ENCODE measurements around the gene HES5. TPM values are rescaled to one million over a fixed set of nuclear protein-coding genes. Genes with fewer than 3 reads are reported as not detected.

HES5 gene
- total and polyA plus RNA-seq, 10 of the 15 experiments (the other 5 are each of a cell fraction or from before 2014, with no cell fraction given): 0.12 to 0.15 TPM; not detected in 8

DNA sequence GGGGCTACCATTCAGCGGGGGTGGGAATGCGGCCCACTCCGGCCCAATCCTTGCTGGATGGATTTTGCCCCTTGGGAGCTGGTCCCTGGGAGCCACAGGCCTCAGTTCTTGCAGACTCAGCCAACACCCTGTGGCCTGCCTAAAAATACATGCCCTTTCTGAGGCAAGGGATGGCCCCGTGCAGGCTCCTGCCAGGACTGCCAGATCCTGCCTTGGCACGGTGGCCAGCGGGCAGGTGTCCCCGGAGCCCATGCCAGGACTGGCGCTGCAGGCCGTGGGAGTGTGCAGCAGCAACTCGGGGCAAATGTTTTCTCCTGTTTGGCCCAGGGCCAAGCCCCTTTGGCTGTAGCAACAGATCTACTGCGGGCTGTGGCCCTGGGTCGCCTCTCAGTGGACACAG is 2.0 kb downstream of the HES5 start (continued):
- TF ChIP-seq, protein P1, sequence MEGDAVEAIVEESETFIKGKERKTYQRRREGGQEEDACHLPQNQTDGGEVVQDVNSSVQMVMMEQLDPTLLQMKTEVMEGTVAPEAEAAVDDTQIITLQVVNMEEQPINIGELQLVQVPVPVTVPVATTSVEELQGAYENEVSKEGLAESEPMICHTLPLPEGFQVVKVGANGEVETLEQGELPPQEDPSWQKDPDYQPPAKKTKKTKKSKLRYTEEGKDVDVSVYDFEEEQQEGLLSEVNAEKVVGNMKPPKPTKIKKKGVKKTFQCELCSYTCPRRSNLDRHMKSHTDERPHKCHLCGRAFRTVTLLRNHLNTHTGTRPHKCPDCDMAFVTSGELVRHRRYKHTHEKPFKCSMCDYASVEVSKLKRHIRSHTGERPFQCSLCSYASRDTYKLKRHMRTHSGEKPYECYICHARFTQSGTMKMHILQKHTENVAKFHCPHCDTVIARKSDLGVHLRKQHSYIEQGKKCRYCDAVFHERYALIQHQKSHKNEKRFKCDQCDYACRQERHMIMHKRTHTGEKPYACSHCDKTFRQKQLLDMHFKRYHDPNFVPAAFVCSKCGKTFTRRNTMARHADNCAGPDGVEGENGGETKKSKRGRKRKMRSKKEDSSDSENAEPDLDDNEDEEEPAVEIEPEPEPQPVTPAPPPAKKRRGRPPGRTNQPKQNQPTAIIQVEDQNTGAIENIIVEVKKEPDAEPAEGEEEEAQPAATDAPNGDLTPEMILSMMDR (IDR thresholded peaks at IDR 0.05 in 2 of 3, conservative IDR thresholded peaks at IDR 0.05 in 1 of 3; ENCODE audit: control insufficient read depth in 2 of 3, extremely low read depth in 1 of 3, insufficient read depth in 1 of 3, low read depth in 3 of 3, low read length in 3 of 3): no peak

DNA sequence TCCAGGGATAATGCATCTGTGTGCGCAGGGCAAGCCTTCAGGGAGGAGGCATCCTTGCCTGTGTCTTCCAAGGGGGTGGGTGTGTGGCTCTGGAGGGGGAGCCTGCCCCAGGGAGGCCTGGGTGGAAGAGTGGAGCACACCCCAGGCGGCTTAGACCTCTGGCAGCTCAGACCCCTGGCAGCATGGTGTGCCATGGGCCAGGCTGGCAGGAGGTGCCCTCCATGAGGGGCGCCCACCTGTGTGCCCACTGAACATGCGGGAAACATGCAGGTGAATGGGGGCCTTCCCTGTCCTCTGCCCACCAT is 2.6 kb downstream of the HES5 start:
- no peaks in the 10 kb centered on the region; a peak in 1 of 4 replicates for H3K36me3 ChIP-seq (ENCODE audit: control insufficient read depth in 2 of 2, insufficient read depth in 2 of 2, low read length in 1 of 2)
- no peaks in the 10 kb centered on the region for H3K9me3 ChIP-seq (replicated peaks; ENCODE audit: control insufficient read depth, insufficient read depth, low read length)
- CTCF ChIA-PET: no interaction called here
- no peak overlapping the region for H3K4me3 ChIP-seq
- H3K79me2 ChIP-seq (ENCODE audit: control insufficient read depth, insufficient read depth, low read length): peaks cover 35% of the 10 kb centered on the region
- DNase-seq (ENCODE audit: low read depth, low spot score) (no peak), ATAC-seq (no peak), FAIRE-seq (no peak)
- peaks cover 25% of the 10 kb centered on the region for H3K4me1 ChIP-seq (ENCODE audit: control insufficient read depth, insufficient read depth, low read length)
- POLR2A ChIA-PET: interaction anchor here (1.5 to 1.8 kb wide), 2 partner anchors 17 to 18 kb away, joined by 4 to 5 read pairs; no protein-coding TSS in a partner anchor
- H4K20me1 ChIP-seq (ENCODE audit: control insufficient read depth, insufficient read depth): peaks cover 3% of the 10 kb centered on the region; the same call in 1 of the 2 replicates
- intact Hi-C loops (cut with micrococcal nuclease; ENCODE audit: unreplicated experiment) (no loop called here), in situ Hi-C loops (cut with MboI) (loop anchor here (10.0 kb wide), 1 partner anchor 323 kb away; no protein-coding TSS in a partner anchor)
- no peak overlapping the region for H3K27ac ChIP-seq (ENCODE audit: control insufficient read depth, insufficient read depth)
- 86% methylated on average over 4 of the region's 4 CpGs for WGBS (ENCODE audit: insufficient coverage, insufficient replicate concordance, low lambda C conversion rate, missing lambda C conversion rate)
- RAD21 ChIA-PET (ENCODE audit: unreplicated experiment): interaction anchor here (1.6 to 5.9 kb wide), 4 partner anchors 19 to 333 kb away, joined by 5 to 86 read pairs (median 11); partner anchors contain the start of genes FAAP20 and TNFRSF14
- BruUV-seq (replicated peaks): no TSS peak
- no peak overlapping the region for H3K4me2 ChIP-seq (ENCODE audit: control insufficient read depth, insufficient read depth)
- no peak overlapping the region for H3K9ac ChIP-seq (ENCODE audit: control insufficient read depth, insufficient read depth, low read length)
- no peak for TF ChIP-seq CHD1 (IDR thresholded peaks at IDR 0.05; ENCODE audit: low read depth, low read length)
- TF ChIP-seq, protein P2, sequence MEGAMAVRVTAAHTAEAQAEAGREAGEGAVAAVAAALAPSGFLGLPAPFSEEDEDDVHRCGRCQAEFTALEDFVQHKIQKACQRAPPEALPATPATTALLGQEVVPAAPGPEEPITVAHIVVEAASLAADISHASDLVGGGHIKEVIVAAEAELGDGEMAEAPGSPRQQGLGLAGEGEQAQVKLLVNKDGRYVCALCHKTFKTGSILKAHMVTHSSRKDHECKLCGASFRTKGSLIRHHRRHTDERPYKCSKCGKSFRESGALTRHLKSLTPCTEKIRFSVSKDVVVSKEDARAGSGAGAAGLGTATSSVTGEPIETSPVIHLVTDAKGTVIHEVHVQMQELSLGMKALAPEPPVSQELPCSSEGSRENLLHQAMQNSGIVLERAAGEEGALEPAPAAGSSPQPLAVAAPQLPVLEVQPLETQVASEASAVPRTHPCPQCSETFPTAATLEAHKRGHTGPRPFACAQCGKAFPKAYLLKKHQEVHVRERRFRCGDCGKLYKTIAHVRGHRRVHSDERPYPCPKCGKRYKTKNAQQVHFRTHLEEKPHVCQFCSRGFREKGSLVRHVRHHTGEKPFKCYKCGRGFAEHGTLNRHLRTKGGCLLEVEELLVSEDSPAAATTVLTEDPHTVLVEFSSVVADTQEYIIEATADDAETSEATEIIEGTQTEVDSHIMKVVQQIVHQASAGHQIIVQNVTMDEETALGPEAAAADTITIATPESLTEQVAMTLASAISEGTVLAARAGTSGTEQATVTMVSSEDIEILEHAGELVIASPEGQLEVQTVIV (IDR thresholded peaks at IDR 0.05; ENCODE audit: borderline replicate concordance, partially characterized antibody): no peak
- TF ChIP-seq, protein P3, sequence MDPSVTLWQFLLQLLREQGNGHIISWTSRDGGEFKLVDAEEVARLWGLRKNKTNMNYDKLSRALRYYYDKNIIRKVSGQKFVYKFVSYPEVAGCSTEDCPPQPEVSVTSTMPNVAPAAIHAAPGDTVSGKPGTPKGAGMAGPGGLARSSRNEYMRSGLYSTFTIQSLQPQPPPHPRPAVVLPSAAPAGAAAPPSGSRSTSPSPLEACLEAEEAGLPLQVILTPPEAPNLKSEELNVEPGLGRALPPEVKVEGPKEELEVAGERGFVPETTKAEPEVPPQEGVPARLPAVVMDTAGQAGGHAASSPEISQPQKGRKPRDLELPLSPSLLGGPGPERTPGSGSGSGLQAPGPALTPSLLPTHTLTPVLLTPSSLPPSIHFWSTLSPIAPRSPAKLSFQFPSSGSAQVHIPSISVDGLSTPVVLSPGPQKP (IDR thresholded peaks at IDR 0.05; ENCODE audit: low read depth, low read length): no peak
- no peak for TF ChIP-seq ATF7 (IDR thresholded peaks at IDR 0.05; ENCODE audit: low read depth)
- TF ChIP-seq POLR2AphosphoS2 (IDR thresholded peaks at IDR 0.05; ENCODE audit: low read depth, low read length): no peak
- no peak for TF ChIP-seq EED (IDR thresholded peaks at IDR 0.05; ENCODE audit: low read depth)
- TF ChIP-seq, protein P4, sequence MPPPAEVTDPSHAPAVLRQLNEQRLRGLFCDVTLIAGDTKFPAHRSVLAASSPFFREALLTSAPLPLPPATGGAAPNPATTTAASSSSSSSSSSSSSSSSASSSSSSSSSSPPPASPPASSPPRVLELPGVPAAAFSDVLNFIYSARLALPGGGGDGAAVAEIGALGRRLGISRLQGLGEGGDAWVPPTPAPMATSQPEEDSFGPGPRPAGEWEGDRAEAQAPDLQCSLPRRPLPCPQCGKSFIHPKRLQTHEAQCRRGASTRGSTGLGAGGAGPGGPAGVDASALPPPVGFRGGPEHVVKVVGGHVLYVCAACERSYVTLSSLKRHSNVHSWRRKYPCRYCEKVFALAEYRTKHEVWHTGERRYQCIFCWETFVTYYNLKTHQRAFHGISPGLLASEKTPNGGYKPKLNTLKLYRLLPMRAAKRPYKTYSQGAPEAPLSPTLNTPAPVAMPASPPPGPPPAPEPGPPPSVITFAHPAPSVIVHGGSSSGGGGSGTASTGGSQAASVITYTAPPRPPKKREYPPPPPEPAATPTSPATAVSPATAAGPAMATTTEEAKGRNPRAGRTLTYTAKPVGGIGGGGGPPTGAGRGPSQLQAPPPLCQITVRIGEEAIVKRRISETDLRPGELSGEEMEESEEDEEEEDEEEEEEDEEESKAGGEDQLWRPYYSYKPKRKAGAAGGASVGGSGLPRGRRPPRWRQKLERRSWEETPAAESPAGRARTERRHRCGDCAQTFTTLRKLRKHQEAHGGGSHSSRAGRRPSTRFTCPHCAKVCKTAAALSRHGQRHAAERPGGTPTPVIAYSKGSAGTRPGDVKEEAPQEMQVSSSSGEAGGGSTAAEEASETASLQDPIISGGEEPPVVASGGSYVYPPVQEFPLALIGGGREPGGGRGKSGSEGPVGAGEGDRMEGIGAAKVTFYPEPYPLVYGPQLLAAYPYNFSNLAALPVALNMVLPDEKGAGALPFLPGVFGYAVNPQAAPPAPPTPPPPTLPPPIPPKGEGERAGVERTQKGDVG (CRISPR knock-in tag; IDR thresholded peaks at IDR 0.05): no peak
- TF ChIP-seq, protein P5, sequence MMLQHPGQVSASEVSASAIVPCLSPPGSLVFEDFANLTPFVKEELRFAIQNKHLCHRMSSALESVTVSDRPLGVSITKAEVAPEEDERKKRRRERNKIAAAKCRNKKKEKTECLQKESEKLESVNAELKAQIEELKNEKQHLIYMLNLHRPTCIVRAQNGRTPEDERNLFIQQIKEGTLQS (IDR thresholded peaks at IDR 0.05; ENCODE audit: borderline replicate concordance, extremely low read depth, low read depth, low read length): no peak
- no peak for TF ChIP-seq BRCA1 (IDR thresholded peaks at IDR 0.05; ENCODE audit: low read depth, low read length)
- TF ChIP-seq MEF2A (IDR thresholded peaks at IDR 0.05; ENCODE audit: insufficient read depth, low read depth, low read length): no peak
- TF ChIP-seq RUNX3 (IDR thresholded peaks at IDR 0.05; ENCODE audit: low read length): no peak
- SMC1A ChIA-PET (ENCODE audit: uncharacterized antibody, unreplicated experiment): no interaction called here
- H3K27me3 ChIP-seq (replicated peaks in 1 of 2; ENCODE audit: control insufficient read depth in 2 of 2, insufficient read depth in 2 of 2, low read length in 1 of 2): peaks cover 6 to 19% of the 10 kb centered on the region in 2 experiments
- H2AFZ ChIP-seq (ENCODE audit: control insufficient read depth, low read depth, low read length): no peak overlapping the region
